Keratinocyte (primary cell): ENCODE results near the gene ITGBL1.

Source experiments
- CTCF ChIP-seq, 3 experiments: IDR thresholded peaks in 1 of 3; conservative IDR thresholded peaks in 1 of 3; optimal IDR thresholded peaks in 1 of 3; 2 replicates in 2 of 3; 3 replicates in 1 of 3; pipeline versions ENCODE3 to v1.5.1; 2011; ENCODE audit warnings: low read length in 3 of 3, mild to moderate bottlenecking in 3 of 3, moderate library complexity in 2 of 3, control low read depth in 1 of 3, inconsistent platforms in 1 of 3; ENCODE audit not compliant: insufficient read depth in 2 of 3; ENCODE audit errors: extremely low read depth in 1 of 3
- EZH2 ChIP-seq: IDR thresholded peaks from one replicate; pipeline ENCODE4 v1.6.1; 2012; ENCODE audit warnings: inconsistent platforms, mild to moderate bottlenecking, low read length, moderate library complexity

- no peak for TF ChIP-seq CTCF (optimal IDR thresholded peaks at IDR 0.05 in 1 of 3, IDR thresholded peaks at IDR 0.05 in 1 of 3, conservative IDR thresholded peaks at IDR 0.05 in 1 of 3; ENCODE audit: extremely low read depth in 1 of 3, insufficient read depth in 2 of 3, low read length in 3 of 3)
- no peak for TF ChIP-seq EZH2
Measured at GRCh38 chr13:101691341-101691860, 238.9 kb downstream of the ITGBL1 start.
